ENCODE measurements around the gene TSPEAR.

Gene TSPEAR

DNA sequence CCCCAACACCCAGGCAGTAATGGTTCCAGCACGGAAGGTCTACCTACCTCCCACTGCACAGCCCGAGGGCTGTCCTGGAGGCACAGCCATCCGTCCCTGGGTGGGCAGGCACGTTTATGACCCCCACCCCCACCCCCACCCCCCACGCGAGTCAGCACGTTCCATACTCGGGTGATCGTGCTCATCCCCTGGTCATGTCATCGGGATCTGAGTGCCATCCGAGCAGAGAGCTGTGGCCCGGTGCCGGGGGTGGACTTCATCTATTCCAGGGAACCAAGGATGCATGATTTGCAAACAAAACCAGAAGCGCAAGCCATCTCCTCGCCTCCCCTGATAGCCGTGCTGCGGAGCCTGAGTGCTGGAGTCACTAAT lies 1.1 kb downstream of the TSPEAR start:
- Histone ChIP-seq H3K27ac (ENCODE audit: low read length) (no peak overlapping the region), H3K27me3 (ENCODE audit: control insufficient read depth, insufficient read depth, low read length) (peaks cover 32% of the 10 kb centered on the region), H3K36me3 (ENCODE audit: control insufficient read depth, insufficient read depth, low read length) (no peaks in the 10 kb centered on the region), H3K4me1 (ENCODE audit: control insufficient read depth, insufficient read depth, low read length) (peaks cover 8% of the 10 kb centered on the region), H3K4me3 (ENCODE audit: low read length) (no peak overlapping the region; the same call in 1 of the 2 replicates), H3K9me3 (ENCODE audit: control insufficient read depth, insufficient read depth, low read length) (no peaks in the 10 kb centered on the region)
- DNase-seq (ENCODE audit: low read depth, low spot score), result no peak
- WGBS (ENCODE audit: insufficient coverage, insufficient read length), result no CpG with 5 or more reads among the region's 17 CpGs

DNA sequence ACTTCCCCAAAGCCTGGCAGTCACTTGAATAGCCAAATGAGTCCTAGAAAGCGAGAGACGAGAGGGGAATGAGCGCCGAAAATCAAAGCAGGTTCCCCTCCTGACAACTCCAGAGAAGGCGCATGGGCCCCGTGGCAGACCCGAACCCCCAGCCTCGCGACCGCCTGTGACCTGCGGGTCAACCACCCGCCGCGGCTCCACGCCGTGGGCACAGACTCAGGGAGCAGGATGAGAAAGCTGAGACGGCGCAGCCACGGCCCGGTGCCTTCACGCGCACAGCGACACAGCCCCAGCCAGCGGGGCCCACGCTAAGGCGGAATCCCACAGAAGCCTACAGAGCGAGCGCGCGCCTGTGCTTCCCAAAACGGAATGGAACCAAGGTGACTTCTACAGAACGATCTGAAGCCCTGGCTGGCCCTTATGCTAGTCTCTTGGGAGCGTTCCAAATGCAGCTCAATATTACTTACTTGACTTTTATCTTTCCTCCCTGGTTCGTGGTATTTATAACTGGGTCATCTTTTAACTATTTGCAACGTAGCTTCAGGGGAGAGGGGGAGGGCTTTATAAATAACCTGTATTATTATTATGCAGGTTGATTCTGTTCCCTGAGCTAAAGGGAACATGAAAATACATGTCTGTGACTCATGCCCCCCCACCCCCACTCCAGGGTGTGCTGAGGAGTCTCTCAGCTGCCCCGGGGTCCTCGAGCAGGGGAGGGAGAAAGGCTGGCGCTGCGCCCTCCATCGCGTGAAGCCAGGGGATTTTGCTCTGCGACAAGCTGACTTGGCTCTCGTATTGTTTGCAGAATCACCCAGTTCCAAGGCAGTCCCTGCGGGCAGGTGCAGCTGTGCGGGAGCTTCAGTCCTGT lies 1.7 kb downstream of the TSPEAR start:
- peak overlapping the region; percentile 15; the same call in 1 of the 2 replicates for H3K4me3 ChIP-seq (ENCODE audit: low read length)

DNA sequence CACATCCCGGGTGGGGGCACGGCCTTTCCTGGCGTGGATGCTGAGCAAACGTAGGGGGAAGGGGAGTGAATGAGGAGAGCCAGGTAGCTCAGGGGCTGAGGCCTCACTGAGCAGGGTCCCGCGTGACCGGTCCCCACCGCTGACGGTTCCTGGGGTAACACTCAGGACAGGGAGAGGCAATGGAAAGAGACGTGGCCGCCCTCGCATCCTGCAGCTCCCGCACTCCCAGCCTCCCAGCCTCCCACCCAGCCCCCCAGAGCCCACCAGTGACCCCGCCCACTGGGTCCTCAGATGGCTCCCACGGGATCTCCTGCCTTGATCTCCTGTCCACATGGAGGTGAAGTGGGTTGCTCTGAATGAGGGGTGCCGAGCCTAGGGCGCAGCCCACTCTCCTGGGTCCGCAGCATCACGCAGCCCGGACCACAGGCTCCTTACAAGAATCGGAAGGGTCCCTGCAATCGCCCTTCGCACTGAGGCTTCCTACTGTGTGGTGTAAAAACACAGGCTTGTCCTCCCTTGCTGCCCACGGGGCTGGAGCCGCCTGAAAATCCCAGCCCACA lies 2.4 kb downstream of the TSPEAR start:
- Histone ChIP-seq H3K36me3 (ENCODE audit: control insufficient read depth, insufficient read depth, low read length) (no peaks in the 10 kb centered on the region), H3K9me3 (ENCODE audit: control insufficient read depth, insufficient read depth, low read length) (no peaks in the 10 kb centered on the region), H3K4me3 (ENCODE audit: low read length) (no peak overlapping the region), H3K4me1 (ENCODE audit: control insufficient read depth, insufficient read depth, low read length) (peaks cover 11% of the 10 kb centered on the region), H3K27me3 (ENCODE audit: control insufficient read depth, insufficient read depth, low read length) (peaks cover 32% of the 10 kb centered on the region), H3K27ac (ENCODE audit: low read length) (no peak overlapping the region)
- no CpG with 5 or more reads among the region's 25 CpGs for WGBS (ENCODE audit: insufficient coverage, insufficient read length)
- no peak for DNase-seq (ENCODE audit: low read depth, low spot score)

More for the DNA sequence above, 1.7 kb downstream of the TSPEAR start:
- Histone ChIP-seq H3K27me3 (ENCODE audit: control insufficient read depth, insufficient read depth, low read length) (peaks cover 32% of the 10 kb centered on the region), H3K36me3 (ENCODE audit: control insufficient read depth, insufficient read depth, low read length) (no peaks in the 10 kb centered on the region), H3K9me3 (ENCODE audit: control insufficient read depth, insufficient read depth, low read length) (no peaks in the 10 kb centered on the region), H3K4me1 (ENCODE audit: control insufficient read depth, insufficient read depth, low read length) (peaks cover 9% of the 10 kb centered on the region), H3K27ac (ENCODE audit: low read length) (no peak overlapping the region)
- DNase-seq (ENCODE audit: low read depth, low spot score), result no peak
- no CpG with 5 or more reads among the region's 45 CpGs for WGBS (ENCODE audit: insufficient coverage, insufficient read length)

DNA sequence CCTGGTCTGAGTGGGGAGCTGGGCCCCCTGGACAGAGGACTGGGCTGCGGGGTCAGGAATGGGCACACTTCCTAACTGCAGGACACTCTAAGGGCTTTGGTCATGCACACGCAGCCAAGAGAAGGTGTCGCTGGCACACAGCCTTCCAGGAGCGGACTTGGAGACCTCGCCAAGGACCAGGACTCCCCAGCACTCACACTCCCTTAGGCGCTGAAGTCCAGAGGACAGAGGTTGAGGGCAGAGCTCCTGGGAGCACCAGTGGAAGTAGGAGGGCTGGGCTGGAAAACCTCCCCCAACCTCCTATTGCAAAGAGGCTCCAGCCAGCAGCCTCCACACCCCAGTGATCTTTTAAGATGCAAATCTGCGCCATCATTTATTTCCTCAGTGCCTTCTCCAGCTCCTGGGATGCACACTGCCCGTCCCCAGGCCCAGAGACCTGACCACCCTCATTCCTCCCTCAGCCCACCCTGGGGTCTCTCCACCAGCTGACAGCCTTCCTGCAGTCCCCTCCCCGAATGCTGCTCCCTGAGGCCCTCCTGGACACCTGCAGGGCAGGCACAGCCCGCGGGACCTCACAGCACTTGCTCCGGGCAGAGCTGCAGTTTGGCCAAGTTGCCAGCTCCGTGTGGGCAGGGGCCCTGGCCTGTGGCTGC lies 3.0 kb downstream of the TSPEAR start:
- DNase-seq (ENCODE audit: low read depth, low spot score), result no peak
- H3K4me3 ChIP-seq (ENCODE audit: low read length), result peak overlapping the region; percentile 10; the same call in 1 of the 2 replicates

DNA sequence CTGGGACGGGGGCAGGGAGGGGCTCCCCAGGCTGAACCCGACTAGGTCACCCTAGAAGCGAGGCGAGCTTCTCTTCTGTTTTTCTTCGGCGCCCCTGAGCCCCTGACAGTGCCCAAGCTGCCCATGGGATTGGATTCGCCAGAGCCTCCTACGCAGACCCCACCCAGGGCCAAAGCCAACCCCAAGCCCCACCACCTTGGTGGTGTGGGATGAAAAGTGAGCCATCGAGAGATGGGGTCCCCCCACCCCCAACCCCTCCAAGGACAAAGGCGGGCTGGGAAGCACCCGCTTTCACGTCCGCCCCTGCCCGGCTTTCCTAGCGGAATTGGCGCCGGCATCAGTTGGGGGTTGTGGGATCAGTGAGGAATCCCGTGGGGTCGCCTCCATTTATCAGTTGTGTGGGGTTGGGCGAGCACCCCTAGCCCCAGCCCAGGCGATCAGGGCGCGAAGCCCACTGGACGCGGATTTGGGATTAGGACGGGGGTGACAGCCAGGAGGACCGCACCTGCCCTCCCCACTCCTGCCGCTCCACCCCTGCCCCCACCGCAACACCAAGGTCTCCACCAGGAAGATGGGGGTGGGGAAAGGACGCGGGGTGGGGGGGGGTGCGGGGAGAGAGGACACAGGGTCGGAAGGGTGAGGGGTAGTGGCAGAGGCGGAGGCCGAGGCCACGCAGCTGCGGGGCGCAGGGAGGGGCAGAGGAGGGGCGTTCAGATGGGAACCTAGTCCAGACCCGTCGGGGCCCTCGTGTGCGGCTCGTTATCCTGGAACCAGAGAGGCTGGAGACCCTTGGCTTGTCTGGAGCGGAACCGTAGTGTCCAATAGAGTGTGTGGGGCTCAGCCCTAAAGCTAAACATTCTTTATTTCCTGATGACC lies 4.4 kb downstream of the TSPEAR start:
- Histone ChIP-seq H3K27me3 (ENCODE audit: control insufficient read depth, insufficient read depth, low read length) (peaks cover 30% of the 10 kb centered on the region), H3K27ac (ENCODE audit: low read length) (no peak overlapping the region), H3K4me3 (ENCODE audit: low read length) (peak overlapping the region; percentile 26; the same call in 1 of the 2 replicates), H3K36me3 (ENCODE audit: control insufficient read depth, insufficient read depth, low read length) (no peaks in the 10 kb centered on the region), H3K9me3 (ENCODE audit: control insufficient read depth, insufficient read depth, low read length) (no peaks in the 10 kb centered on the region), H3K4me1 (ENCODE audit: control insufficient read depth, insufficient read depth, low read length) (peaks cover 24% of the 10 kb centered on the region)
- DNase-seq (ENCODE audit: low read depth, low spot score), result no peak
- no CpG with 5 or more reads among the region's 46 CpGs for WGBS (ENCODE audit: insufficient coverage, insufficient read length)

More for the DNA sequence above, 3.0 kb downstream of the TSPEAR start:
- Histone ChIP-seq H3K27ac (ENCODE audit: low read length) (no peak overlapping the region), H3K27me3 (ENCODE audit: control insufficient read depth, insufficient read depth, low read length) (peaks cover 32% of the 10 kb centered on the region), H3K4me1 (ENCODE audit: control insufficient read depth, insufficient read depth, low read length) (peaks cover 16% of the 10 kb centered on the region), H3K9me3 (ENCODE audit: control insufficient read depth, insufficient read depth, low read length) (no peaks in the 10 kb centered on the region), H3K36me3 (ENCODE audit: control insufficient read depth, insufficient read depth, low read length) (no peaks in the 10 kb centered on the region)
- no CpG with 5 or more reads among the region's 13 CpGs for WGBS (ENCODE audit: insufficient coverage, insufficient read length)

DNA sequence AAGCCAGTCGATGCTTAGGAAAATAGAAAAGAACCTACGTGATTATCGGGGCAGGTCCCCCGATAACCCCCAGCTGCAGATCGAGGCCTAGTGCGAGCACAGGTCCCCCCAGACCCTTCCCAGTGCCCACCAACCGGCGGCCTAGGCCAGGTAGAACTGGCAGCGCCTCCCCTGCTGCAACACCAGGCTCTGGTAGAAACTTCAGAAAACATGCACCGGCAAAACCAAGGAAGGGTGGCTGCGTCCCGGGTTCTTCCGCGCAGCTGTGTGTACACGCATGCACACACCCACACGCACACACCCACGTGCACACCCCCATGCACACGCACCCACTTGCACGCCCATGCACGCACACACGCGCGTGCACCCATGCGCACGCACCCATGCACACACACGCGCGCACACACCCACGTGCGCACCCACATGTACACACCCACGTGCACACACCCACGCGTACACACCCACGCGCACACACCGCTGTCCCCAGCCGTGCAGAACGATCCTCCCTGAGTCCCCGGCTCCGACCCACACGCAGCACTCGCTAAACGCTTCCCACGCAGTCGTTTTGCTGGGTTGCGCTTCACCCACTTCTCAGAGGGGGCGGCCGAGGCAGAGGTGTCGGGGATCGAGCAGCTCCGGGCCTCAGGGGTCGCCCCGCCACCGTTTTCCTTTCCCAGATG lies 5.2 kb downstream of the TSPEAR start:
- Histone ChIP-seq H3K27ac (ENCODE audit: low read length) (no peak overlapping the region), H3K4me3 (ENCODE audit: low read length) (peak overlapping the region; percentile 26; the same call in 1 of the 2 replicates), H3K36me3 (ENCODE audit: control insufficient read depth, insufficient read depth, low read length) (no peaks in the 10 kb centered on the region), H3K27me3 (ENCODE audit: control insufficient read depth, insufficient read depth, low read length) (peaks cover 24% of the 10 kb centered on the region), H3K4me1 (ENCODE audit: control insufficient read depth, insufficient read depth, low read length) (peaks cover 24% of the 10 kb centered on the region), H3K9me3 (ENCODE audit: control insufficient read depth, insufficient read depth, low read length) (no peaks in the 10 kb centered on the region)
- no CpG with 5 or more reads among the region's 54 CpGs for WGBS (ENCODE audit: insufficient coverage, insufficient read length)
- no peak for DNase-seq (ENCODE audit: low read depth, low spot score)

DNA sequence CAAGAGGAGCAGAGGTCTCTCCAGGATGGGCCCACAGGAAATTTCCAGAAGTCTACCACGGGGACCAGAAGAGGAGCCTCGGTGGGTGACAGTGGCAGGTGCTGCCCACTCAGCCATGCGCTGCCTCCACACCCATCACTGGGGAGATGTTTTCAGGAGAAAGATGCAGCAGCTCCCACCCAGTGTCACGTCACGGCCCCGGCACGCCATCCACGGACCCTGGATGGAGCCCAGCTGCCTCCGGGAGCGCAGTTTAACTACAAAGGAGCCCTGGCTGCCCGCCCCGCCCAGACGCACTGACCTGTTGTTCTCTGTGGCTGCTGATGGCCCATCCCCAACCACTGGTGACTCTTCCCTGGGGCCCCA lies 6.8 kb downstream of the TSPEAR start:
- H3K27me3 ChIP-seq (ENCODE audit: control insufficient read depth, insufficient read depth, low read length), result peaks cover 10% of the 10 kb centered on the region

DNA sequence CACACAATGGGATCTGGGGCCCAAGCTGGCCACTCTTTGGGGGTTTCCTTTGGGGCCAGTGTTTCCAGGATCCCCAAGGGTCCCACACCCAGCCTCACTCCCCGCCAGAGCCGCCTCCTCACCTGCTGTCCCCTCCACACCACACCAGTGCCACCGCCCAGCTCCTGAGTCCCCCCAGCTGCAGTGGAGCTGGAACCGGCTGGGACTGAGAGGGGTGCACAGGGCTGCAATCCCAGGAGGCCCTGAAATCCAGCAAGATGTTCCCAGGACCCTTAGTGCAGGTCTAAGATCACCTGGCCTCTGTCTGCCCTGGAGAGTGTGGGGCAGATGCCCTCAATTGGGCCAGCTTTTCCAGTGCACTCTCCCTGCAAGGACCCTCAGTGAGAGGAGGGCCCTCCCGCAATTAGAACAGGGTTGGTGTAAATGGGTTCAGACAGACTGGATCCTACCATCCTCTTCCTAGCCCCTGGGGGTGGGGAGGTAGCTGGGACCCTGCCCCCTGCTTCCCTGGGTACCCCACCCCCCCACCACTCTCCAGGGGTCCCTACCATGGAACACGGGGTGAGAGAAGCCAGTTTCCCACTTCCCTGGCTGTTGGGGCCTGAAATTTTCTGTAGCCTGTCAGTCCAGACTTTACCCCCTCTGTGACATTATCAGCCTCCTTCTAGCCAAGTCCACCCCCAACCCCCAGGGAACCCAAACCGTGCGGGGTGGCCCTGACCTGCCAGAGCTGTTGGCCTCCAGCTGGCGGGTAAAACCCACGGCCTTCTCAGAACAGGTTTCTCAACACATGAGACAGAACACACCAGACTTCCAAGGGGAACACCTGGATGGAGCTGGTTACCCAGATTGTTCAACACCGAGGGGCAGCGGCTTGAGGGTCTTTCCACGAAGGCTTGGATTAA lies 7.4 kb downstream of the TSPEAR start:
- Histone ChIP-seq H3K27ac (ENCODE audit: low read length) (no peak overlapping the region), H3K4me3 (ENCODE audit: low read length) (no peak overlapping the region), H3K4me1 (ENCODE audit: control insufficient read depth, insufficient read depth, low read length) (peaks cover 24% of the 10 kb centered on the region)

More for the DNA sequence above, 6.8 kb downstream of the TSPEAR start:
- Histone ChIP-seq H3K36me3 (ENCODE audit: control insufficient read depth, insufficient read depth, low read length) (no peaks in the 10 kb centered on the region), H3K4me3 (ENCODE audit: low read length) (peak overlapping the region; percentile 18; the same call in 1 of the 2 replicates), H3K4me1 (ENCODE audit: control insufficient read depth, insufficient read depth, low read length) (peaks cover 24% of the 10 kb centered on the region), H3K9me3 (ENCODE audit: control insufficient read depth, insufficient read depth, low read length) (no peaks in the 10 kb centered on the region), H3K27ac (ENCODE audit: low read length) (no peak overlapping the region)
- DNase-seq (ENCODE audit: low read depth, low spot score), result no peak
- no CpG with 5 or more reads among the region's 13 CpGs for WGBS (ENCODE audit: insufficient coverage, insufficient read length)

More for the DNA sequence above, 7.4 kb downstream of the TSPEAR start:
- Histone ChIP-seq H3K27me3 (ENCODE audit: control insufficient read depth, insufficient read depth, low read length) (peaks cover 3% of the 10 kb centered on the region), H3K9me3 (ENCODE audit: control insufficient read depth, insufficient read depth, low read length) (no peaks in the 10 kb centered on the region), H3K36me3 (ENCODE audit: control insufficient read depth, insufficient read depth, low read length) (no peaks in the 10 kb centered on the region)
- no peak for DNase-seq (ENCODE audit: low read depth, low spot score)
- no CpG with 5 or more reads among the region's 13 CpGs for WGBS (ENCODE audit: insufficient coverage, insufficient read length)
